Smooth muscle cell (in vitro differentiated cells): ENCODE data around the gene CAMK4. TPM values are rescaled to one million over a fixed set of nuclear protein-coding genes. Genes with fewer than 3 reads are reported as not detected.

Experiments used
- DNase-seq: peaks from one replicate; lab custom pipeline; 2025; ENCODE audit not compliant: unreplicated experiment; lab: John Stamatoyannopoulos, UW
- H2AFZ ChIP-seq: fragments of 200-600 bp; sonication (generic); 2 replicates; pipeline ENCODE4 v1.6.0; 2016; ENCODE audit warnings: antibody characterized with exemption, low read depth, mild to moderate bottlenecking
- H3F3A ChIP-seq: fragments of 200-600 bp; sonication (generic); 2 replicates; pipeline ENCODE4 v1.6.0; 2017; ENCODE audit warnings: antibody characterized with exemption, low read depth
- H3K27ac ChIP-seq: fragments of 200-600 bp; sonication (generic); 2 replicates; pipeline ENCODE4 v1.5.1; 2016; ENCODE audit warnings: low read depth, mild to moderate bottlenecking
- H3K27me3 ChIP-seq: fragments of 200-600 bp; sonication (generic); 2 replicates; pipeline ENCODE4 v1.6.1; 2016; ENCODE audit warnings: low read depth, mild to moderate bottlenecking
- H3K36me3 ChIP-seq: fragments of 200-600 bp; sonication (generic); 2 replicates; pipeline ENCODE4 v1.5.1; 2016; ENCODE audit warnings: low read depth
- H3K4me1 ChIP-seq: fragments of 200-600 bp; sonication (generic); 2 replicates; pipeline ENCODE4 v1.5.1; 2016; ENCODE audit warnings: low read depth
- H3K4me2 ChIP-seq: fragments of 200-600 bp; sonication (generic); 2 replicates; pipeline ENCODE4 v1.6.0; 2016; ENCODE audit warnings: mild to moderate bottlenecking
- H3K4me3 ChIP-seq: fragments of 200-600 bp; sonication (generic); 2 replicates; pipeline ENCODE4 v1.5.1; 2016; ENCODE audit warnings: mild to moderate bottlenecking
- H3K79me2 ChIP-seq: fragments of 200-600 bp; sonication (generic); 2 replicates; pipeline ENCODE4 v1.6.0; 2016; ENCODE audit warnings: low read depth, mild to moderate bottlenecking
- H3K9ac ChIP-seq: fragments of 200-600 bp; sonication (generic); 2 replicates; pipeline ENCODE4 v1.6.0; 2016; ENCODE audit warnings: low read depth
- H3K9me3 ChIP-seq: fragments of 200-600 bp; sonication (generic); replicated peaks from 2 replicates; pipeline ENCODE4 v1.5.1; 2016; ENCODE audit warnings: low read depth
- H4K20me1 ChIP-seq: fragments of 200-600 bp; sonication (generic); 2 replicates; pipeline ENCODE4 v1.6.0; 2016; ENCODE audit warnings: low read depth
- CTCF ChIP-seq: fragments of 200-600 bp; sonication (generic); IDR thresholded peaks from 2 replicates; pipeline ENCODE4 v1.5.1; 2017; ENCODE audit warnings: borderline replicate concordance, mild to moderate bottlenecking, antibody characterized with exemption; ENCODE audit not compliant: insufficient read depth, poor library complexity, severe bottlenecking
- WGBS: methylation state at CpG from one replicate; pipeline ENCODE4 v1.1.7; 2016; ENCODE audit warnings: low lambda C conversion rate; 5-methylcytosine and 5-hydroxymethylcytosine counted together
- polyA plus RNA-seq: library from polyadenylated mRNA; unstranded; fragments of >200 nt; fragmentation: Nextera tagmentation; extraction: Ambion mirVana; gene quantifications from 2 replicates; pipeline ENCODE4 v1.2.1, GENCODE V29; 2016
- total RNA-seq: library from RNA; depleted of rRNA; stranded (reverse); fragments of >200 nt; gene quantifications from 2 replicates; pipeline ENCODE4 v1.2.3, GENCODE V29; 2014

Gene CAMK4
- total and polyA plus RNA-seq, 2 experiments from 2014 or later = 1.1 to 3.6 TPM

- no peaks in the 10 kb centered on the region for H3K4me1 ChIP-seq
- DNase-seq = peak; percentile 21
- H3K4me3 ChIP-seq = no peak overlapping the region
- no peak overlapping the region for H3K27ac ChIP-seq
- no peaks in the 10 kb centered on the region for H3K9me3 ChIP-seq
- H3K36me3 ChIP-seq = no peaks in the 10 kb centered on the region
- no peak overlapping the region for H3K4me2 ChIP-seq
- H3K9ac ChIP-seq = no peak overlapping the region
- 22% methylated on average over 12 of the region's 12 CpGs for WGBS
- TF ChIP-seq CTCF = peak; percentile 86
- no peak overlapping the region for H2AFZ ChIP-seq
- no peaks in the 10 kb centered on the region for H3F3A ChIP-seq
- H3K79me2 ChIP-seq = no peaks in the 10 kb centered on the region
- H4K20me1 ChIP-seq = no peaks in the 10 kb centered on the region
- H3K27me3 ChIP-seq = peaks cover 4% of the 10 kb centered on the region
These were observed 54.8 kb downstream of the CAMK4 start for GRCh38 chr5:111278858-111279504.

GRCh38 chr5:111280282-111280951, 56.2 kb downstream of the CAMK4 start:
- no peak for DNase-seq
- Histone ChIP-seq H2AFZ (no peak overlapping the region), H3K79me2 (no peaks in the 10 kb centered on the region), H3F3A (no peaks in the 10 kb centered on the region), H3K4me3 (no peak overlapping the region), H4K20me1 (no peaks in the 10 kb centered on the region), H3K36me3 (no peaks in the 10 kb centered on the region), H3K27me3 (peaks cover 4% of the 10 kb centered on the region), H3K4me1 (no peaks in the 10 kb centered on the region), H3K27ac (no peak overlapping the region), H3K9me3 (no peaks in the 10 kb centered on the region), H3K9ac (no peak overlapping the region), H3K4me2 (no peak overlapping the region)
- TF ChIP-seq CTCF = no peak
- 88% methylated on average over 6 of the region's 6 CpGs for WGBS

GRCh38 chr5:111282798-111283197, 58.6 kb downstream of the CAMK4 start:
- no peaks in the 10 kb centered on the region for H3K79me2 ChIP-seq
- DNase-seq = no peak
- no peak overlapping the region for H3K9ac ChIP-seq
- H3K27me3 ChIP-seq = no peaks in the 10 kb centered on the region
- H3K27ac ChIP-seq = no peak overlapping the region
- no peak overlapping the region for H3K4me2 ChIP-seq
- no peaks in the 10 kb centered on the region for H3K36me3 ChIP-seq
- H3F3A ChIP-seq = no peaks in the 10 kb centered on the region
- no peaks in the 10 kb centered on the region for H3K4me1 ChIP-seq
- H4K20me1 ChIP-seq = no peaks in the 10 kb centered on the region
- no peaks in the 10 kb centered on the region for H3K9me3 ChIP-seq
- no peak overlapping the region for H3K4me3 ChIP-seq
- WGBS = 92% methylated on average over 3 of the region's 3 CpGs
- no peak overlapping the region for H2AFZ ChIP-seq
- no peak for TF ChIP-seq CTCF

GRCh38 chr5:111284825-111285224, 60.6 kb downstream of the CAMK4 start:
- WGBS = 68% methylated on average over 2 of the region's 2 CpGs

More at GRCh38 chr5:111284825-111285224, 60.6 kb downstream of the CAMK4 start:
- no peak for DNase-seq
- Histone ChIP-seq H2AFZ (no peak overlapping the region), H3K4me1 (no peaks in the 10 kb centered on the region), H3K4me3 (no peak overlapping the region), H3K36me3 (no peaks in the 10 kb centered on the region), H4K20me1 (no peaks in the 10 kb centered on the region), H3K27me3 (no peaks in the 10 kb centered on the region), H3K9me3 (no peaks in the 10 kb centered on the region), H3K9ac (no peak overlapping the region), H3F3A (no peaks in the 10 kb centered on the region), H3K27ac (no peak overlapping the region), H3K4me2 (no peak overlapping the region), H3K79me2 (no peaks in the 10 kb centered on the region)
- TF ChIP-seq CTCF = no peak
